ENCODE data around the gene LRP5.
"Not testable (repeated sequence)": the region's sequence is repeated elsewhere in the genome, so short reads cannot be mapped to it uniquely, and the experiment has no call there.

LRP5 gene

DNA sequence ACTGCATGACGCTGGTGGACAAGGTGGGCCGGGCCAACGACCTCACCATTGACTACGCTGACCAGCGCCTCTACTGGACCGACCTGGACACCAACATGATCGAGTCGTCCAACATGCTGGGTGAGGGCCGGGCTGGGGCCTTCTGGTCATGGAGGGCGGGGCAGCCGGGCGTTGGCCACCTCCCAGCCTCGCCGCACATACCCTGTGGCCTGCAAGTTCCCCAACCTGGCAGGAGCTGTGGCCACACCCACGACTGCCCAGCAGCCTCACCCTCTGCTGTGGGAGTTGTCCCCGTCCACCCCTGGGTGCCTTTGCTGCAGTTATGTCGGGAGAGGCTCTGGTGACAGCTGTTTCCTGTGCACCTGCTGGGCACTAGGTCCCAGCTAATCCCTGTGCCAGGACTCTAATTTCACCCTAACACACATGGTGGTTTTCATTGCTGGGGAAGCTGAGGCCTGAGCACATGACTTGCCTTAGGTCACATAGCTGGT is 99.2 kb downstream of the LRP5 start:
- FAIRE-seq = peak; percentile 80
- no peak for DNase-seq (ENCODE audit: insufficient read length, low spot score)

DNA sequence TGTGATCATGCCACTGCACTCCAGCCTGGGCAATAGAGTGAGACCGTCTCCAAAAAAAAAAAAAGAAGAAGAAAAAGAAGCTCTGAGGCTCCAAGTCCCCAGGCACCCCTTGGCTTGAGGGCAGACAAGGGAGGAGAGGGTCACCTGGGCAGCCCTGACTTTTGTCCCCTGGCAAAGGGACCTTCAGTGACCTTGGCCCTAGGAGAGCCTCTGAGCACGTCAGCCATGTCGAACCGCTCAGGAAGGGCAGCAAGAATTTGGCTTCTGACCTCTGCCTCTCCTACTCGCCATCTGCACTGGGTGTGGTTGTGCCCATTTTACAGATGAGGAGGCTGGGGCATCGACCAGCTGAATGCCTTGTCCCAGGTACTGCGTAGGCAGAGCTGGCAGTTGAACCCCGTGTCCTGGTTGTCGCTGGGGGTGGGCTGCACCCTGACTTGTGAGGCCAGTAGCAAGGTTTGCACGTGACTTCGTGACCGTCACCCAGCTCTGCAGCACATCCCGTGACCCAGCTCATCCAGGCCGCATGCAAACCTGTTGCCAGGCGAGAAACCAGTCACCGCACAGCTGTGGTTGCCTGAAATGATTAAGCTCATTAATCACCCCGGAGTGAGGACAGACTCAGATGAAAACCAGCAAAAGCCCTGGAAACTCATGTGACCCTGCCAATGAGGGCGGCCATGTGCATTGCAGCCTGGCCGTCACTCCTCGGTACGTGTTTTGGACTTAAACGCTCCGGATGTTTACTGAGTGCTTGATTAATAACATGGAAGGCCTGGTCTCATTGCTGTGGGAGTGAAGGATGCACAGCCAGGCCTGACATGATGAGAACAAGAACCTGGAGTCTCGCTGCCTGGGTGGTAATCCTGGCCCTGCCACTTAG is 100.4 kb downstream of the LRP5 start:
- no peak for FAIRE-seq
- DNase-seq (ENCODE audit: insufficient read length, low spot score) = no peak

DNA sequence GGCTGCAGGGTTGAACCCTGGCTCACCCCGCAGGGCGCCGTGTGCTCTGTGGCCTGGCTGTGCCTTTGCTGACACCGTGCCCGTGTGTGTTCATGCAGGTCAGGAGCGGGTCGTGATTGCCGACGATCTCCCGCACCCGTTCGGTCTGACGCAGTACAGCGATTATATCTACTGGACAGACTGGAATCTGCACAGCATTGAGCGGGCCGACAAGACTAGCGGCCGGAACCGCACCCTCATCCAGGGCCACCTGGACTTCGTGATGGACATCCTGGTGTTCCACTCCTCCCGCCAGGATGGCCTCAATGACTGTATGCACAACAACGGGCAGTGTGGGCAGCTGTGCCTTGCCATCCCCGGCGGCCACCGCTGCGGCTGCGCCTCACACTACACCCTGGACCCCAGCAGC is 101.2 kb downstream of the LRP5 start:
- FAIRE-seq (peak; percentile 54), DNase-seq (ENCODE audit: insufficient read length, low spot score) (no peak)

DNA sequence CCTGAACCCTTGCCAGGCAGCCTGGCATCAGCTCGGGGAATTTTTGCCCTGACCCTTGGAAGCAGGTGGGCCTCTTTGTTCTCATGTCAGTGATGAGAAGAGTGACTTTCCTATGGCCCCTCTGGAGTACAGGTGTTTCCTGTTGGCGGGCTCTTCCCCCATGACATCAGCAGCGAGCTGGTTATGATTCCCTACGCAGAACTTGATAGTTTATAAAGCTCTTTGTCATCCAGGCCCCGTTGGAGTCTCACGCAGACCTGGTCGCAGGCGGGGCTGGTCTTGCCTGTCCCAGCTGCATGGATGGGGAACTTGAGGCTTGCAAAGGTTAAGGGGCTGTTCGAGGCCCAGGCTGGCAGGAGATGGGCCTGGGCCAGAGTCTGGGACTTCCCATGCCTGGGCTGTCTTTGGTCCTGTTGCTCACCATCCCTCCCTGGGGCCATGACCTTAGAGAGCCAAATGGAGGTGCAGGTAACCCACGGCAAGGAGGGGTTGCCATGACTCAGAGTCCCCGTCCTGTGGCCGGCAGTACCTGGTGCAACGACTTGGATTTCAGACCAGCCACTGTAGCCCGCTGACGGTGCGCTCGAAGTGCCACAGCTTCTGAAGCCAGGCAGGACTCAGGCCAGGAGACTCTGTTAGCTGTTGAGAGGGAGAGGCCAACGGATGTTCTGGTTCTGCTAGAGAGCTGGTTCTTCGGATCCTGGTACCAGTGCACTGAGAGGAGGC is 102.3 kb downstream of the LRP5 start:
- DNase-seq (ENCODE audit: insufficient read length, low spot score) = no peak
- peak; percentile 13 for FAIRE-seq

DNA sequence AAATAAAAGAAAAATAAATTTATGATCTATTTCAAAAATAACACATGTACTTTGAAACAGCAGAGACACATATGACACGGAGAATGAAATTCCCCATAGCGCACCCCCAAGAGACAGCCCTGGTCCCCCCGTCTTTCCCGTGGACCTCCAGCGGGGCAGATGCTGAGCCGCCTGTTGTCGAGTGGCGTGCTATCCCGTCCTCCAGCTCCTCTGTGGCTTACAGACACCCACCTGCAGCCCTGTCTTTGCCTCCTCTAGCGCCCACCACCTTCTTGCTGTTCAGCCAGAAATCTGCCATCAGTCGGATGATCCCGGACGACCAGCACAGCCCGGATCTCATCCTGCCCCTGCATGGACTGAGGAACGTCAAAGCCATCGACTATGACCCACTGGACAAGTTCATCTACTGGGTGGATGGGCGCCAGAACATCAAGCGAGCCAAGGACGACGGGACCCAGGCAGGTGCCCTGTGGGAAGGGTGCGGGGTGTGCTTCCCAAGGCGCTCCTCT is 103.7 kb downstream of the LRP5 start:
- DNase-seq (ENCODE audit: insufficient read length, low spot score) = no peak
- no peak for FAIRE-seq

DNA sequence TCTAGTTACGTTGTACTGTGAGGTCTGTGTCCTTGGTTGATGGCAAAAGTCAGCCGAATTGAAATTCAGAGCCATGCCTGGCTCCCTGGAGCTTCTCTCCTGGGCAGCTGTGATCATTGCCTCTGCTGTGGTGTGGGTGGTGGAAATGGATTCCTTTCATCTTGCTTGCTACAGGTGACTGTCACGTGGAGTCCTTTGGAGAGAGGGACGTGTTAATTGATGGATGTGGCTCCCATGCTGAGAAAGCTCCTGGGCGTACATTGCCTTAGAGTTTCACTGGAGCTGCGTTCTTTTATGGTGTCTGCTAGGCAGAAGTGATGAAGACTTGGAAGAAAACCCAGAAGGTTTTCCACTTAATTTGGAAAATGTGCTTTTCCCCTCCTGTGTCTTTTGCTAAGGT is 106.3 kb downstream of the LRP5 start:
- DNase-seq (ENCODE audit: insufficient read length, low spot score) = no peak
- no peak for FAIRE-seq

DNA sequence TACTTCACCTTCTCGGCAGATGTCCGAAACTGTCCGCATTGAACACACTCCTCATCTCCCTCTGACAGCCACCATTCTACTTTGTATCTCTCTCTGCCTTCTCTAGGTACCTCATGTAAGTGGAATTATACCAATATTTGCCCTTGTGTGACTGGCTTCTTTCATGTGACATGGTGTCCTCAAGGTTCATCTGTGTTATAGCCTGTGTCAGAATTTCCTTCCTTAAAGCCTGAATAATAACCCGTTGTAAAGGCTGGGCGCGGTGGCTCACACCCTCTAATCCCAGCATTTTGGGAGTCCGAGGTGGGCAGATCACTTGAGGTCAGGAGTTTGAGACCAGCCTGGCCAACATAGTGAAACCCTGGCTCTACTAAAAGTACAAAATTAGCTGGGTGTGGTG is 107.8 kb downstream of the LRP5 start:
- peak; percentile 87 for FAIRE-seq
- DNase-seq (ENCODE audit: insufficient read length, low spot score) = no peak

DNA sequence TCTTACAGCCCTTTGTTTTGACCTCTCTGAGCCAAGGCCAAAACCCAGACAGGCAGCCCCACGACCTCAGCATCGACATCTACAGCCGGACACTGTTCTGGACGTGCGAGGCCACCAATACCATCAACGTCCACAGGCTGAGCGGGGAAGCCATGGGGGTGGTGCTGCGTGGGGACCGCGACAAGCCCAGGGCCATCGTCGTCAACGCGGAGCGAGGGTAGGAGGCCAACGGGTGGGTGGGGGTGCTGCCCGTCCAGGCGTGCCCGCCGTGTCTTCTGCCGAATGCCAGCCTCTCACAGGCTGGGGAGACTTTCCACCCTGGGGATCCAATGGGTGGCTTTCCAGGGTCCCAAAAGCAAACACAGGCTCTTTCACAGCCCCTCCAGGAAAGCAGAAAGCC is 111.1 kb downstream of the LRP5 start:
- DNase-seq (ENCODE audit: insufficient read length, low spot score) (no peak), FAIRE-seq (no peak)

DNA sequence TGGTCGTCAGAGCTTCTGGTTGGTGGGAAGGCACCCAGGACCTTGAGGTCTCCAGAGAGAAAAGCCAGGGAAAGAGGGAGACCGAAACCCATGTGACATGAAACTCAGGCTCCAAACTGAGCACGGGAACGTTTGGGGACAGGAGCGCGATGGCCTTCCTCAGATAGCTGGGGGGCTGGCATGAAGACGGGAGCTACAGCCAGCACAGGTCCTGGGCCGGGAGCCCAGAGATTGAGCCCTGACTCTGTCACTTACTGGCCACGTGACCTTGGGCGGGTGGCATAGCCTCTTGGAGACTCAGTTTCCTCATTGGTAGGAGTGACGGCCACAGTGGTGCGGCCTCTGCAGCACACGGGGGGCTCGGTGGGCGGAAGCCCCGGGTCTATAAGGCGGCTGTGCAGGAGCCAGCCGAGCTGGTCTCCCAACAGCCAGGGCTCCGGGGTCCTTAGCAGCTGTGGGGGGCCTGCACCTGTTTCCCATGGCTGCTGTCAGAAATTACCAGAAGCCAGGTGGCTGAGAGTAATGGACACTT is 111.8 kb downstream of the LRP5 start:
- no peak for DNase-seq (ENCODE audit: insufficient read length, low spot score)
- FAIRE-seq = no peak

DNA sequence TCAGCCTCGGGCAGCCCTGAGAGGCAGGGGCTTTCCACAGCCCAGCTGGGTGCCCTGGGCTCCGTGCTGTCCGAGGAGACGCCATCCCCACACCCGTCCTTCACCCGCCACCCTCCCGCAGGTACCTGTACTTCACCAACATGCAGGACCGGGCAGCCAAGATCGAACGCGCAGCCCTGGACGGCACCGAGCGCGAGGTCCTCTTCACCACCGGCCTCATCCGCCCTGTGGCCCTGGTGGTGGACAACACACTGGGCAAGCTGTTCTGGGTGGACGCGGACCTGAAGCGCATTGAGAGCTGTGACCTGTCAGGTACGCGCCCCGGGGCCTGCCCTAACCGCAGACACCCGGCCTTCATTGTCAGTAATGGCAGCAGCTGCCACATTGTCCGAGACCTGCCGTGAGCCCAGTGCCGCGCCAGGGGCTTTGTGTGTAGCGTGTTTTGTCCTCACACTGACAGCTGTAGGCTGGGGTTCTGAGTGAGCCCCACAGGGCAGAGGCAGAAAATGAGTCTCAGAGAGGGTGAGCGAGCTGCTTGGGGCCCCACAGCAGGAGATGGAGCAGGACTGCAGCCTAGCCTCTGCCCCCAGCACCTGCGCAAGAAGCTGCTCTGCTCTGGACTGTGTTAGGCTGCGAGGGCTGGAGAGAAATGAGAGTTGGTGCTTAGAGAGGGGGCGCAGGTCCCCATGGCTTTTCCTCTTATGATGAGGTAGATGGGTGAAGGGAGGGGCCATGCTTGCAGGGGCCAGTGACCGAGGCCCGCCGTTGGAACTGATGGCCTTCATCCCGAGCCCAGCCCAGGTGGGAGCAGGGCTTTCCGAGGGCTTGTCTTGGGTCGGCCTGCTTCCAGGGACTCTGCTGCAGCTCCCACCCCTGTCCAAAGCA is 112.8 kb downstream of the LRP5 start:
- no peak for FAIRE-seq
- DNase-seq (ENCODE audit: insufficient read length, low spot score) = no peak

DNA sequence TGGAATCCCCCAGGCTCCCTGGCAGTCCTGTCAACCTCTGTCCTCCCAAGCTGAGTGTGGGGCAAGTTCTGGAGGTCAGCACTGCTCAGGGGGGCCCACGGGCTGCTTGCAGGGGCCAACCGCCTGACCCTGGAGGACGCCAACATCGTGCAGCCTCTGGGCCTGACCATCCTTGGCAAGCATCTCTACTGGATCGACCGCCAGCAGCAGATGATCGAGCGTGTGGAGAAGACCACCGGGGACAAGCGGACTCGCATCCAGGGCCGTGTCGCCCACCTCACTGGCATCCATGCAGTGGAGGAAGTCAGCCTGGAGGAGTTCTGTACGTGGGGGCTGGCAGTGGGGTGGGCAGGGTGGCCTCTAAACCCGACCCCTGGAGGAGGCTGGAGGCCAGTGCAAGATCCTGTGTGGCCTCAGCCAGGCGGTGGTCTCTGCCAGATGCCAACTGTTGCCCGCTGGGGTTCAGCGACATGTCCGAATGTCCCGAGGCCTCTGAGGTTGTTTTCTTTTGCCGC is 113.5 kb downstream of the LRP5 start:
- FAIRE-seq (peak; percentile 28), DNase-seq (ENCODE audit: insufficient read length, low spot score) (no peak)

DNA sequence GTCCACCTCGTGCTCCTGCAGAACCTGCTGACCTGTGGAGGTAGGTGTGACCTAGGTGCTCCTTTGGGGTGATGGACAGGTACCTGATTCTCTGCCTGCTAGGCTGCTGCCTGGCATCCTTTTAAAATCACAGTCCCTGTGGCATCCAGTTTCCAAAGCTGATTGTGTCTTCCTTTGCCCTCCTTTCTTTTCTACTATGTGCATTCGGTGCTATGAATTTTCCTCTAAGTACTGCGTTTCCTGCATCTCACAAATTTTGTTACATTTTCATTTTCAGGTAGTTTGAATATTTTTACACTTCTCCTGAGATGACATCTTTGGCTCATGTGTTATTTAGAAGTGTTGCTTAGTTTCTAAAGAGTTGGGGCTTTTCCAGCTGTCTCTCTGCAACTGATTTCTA is 117.3 kb downstream of the LRP5 start:
- peak; percentile 23 for FAIRE-seq

DNA sequence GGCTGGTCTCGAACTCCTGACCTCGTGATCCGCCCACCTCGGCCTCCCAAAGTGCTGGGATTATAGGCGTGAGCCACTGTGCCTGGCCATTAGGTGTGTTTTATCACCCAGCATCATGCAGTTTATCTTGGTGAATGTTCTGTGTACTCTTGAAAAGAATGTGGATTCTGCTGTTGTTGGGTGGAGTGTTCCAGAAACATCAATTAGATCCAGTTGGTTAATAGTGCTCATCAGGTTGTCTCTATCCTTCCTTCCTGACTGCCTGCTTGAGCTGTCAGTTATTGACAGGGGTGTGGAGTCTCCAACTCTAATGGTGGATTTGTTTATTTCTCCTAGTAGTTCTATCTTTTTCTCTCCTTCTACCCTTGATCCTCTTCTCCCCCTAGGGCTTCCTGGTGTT is 118.0 kb downstream of the LRP5 start:
- DNase-seq (ENCODE audit: insufficient read length, low spot score) (no peak), FAIRE-seq (peak; percentile 42)

More for the DNA sequence above, 117.3 kb downstream of the LRP5 start:
- DNase-seq (ENCODE audit: insufficient read length, low spot score) = no peak

DNA sequence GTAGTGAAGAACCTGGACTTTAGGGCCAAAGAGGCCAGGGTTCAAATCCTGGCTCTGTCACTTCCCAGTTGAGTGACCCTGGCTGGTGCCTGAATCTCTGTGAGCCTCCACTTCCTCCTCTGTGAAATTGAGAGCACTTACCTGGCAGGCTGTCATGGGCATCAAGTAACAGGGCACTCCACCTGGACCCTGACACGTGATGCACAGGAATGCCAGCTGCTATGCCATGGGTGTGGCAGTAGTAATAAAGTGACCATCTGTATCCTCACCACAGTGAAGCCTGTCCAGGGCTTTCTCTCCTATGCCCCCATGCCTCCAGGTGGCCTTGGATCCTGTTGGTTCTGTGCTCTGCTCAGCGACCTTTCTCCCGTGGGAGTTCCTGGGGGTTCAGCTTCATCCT is 118.4 kb downstream of the LRP5 start:
- FAIRE-seq = peak; percentile 9
- no peak for DNase-seq (ENCODE audit: insufficient read length, low spot score)

DNA sequence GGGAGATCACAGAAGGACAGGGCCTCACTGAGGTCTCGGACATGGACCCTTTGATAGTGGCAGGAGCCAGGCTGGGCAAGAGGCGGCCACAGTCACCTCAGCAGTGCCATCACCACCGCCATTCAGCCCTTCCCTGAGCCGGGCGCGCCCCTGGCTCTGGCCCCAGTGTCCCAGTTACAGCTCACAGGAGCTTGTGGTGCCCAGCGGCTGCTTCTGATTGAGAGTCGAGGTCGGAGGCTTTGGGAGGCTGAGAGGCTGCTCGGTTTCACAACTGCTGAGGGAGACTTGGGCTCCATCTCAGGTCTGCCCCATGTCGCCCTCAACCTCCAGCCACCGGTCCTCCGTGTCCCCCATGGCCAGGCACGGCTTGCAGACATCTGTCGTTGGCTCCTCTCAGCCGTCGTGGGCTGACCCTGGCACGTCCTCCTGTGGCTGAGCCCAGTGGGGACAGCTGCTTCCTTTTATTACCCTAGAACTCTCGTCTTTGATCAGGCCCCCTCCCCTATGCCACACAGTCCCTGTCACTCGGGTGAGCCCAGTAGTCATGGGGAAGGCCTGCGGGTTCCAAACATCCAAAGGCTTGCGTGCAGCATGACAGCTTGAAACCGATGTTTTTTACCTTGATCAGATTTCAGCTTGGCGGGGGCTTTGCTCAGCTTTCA is 119.7 kb downstream of the LRP5 start:
- FAIRE-seq (no peak), DNase-seq (ENCODE audit: insufficient read length, low spot score) (no peak)

DNA sequence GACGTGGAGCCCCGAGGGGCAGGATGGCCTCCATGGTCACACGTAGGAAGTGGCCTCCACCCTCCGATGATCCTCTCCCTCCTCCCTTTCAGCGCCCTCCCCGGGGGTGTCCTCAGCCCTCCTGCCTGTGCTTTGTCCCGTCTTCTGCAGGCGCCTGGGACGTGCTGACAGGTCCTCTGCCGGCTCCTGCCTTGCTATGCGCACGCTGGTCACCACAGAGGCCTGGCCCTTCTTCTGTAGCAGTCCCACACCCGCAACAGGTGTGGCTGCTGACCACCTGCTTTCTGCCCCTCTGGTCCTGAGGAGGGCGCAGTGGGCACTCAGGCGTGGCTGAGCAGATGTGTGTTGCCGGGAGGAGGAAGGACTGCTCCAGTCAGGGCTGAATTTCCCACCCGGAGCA is 120.5 kb downstream of the LRP5 start:
- DNase-seq (ENCODE audit: insufficient read length, low spot score) (no peak), FAIRE-seq (no peak)

DNA sequence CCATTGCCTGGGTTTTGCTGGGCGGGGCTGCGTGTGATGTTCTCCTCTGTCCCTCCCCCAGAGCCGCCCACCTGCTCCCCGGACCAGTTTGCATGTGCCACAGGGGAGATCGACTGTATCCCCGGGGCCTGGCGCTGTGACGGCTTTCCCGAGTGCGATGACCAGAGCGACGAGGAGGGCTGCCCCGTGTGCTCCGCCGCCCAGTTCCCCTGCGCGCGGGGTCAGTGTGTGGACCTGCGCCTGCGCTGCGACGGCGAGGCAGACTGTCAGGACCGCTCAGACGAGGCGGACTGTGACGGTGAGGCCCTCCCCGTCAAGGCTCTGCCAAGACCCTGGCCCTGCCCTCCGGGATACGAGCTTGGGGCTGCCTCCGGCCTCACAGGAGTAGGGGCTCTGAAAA is 121.2 kb downstream of the LRP5 start:
- DNase-seq (ENCODE audit: insufficient read length, low spot score) (no peak), FAIRE-seq (peak; percentile 13)

DNA sequence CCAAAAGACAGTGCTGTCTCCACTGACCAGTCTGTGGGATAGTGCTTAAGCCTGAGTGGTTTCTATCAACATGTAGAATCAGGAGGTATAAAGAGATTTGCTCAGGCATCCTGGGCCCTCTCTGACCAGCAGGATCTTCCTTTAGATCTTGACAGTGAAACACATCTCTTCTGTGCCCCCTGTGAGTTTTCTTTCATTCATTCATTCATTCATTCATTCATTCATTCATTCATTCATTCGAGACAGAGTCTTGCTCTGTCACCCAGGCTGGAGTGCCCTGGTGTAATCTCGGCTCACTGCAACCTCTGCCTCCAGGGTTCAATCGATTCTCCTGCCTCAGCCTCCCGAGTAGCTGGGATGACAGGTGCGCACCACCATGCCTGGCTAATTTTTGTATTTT is 121.8 kb downstream of the LRP5 start:
- DNase-seq (ENCODE audit: insufficient read length, low spot score); FAIRE-seq: not testable (repeated sequence)

DNA sequence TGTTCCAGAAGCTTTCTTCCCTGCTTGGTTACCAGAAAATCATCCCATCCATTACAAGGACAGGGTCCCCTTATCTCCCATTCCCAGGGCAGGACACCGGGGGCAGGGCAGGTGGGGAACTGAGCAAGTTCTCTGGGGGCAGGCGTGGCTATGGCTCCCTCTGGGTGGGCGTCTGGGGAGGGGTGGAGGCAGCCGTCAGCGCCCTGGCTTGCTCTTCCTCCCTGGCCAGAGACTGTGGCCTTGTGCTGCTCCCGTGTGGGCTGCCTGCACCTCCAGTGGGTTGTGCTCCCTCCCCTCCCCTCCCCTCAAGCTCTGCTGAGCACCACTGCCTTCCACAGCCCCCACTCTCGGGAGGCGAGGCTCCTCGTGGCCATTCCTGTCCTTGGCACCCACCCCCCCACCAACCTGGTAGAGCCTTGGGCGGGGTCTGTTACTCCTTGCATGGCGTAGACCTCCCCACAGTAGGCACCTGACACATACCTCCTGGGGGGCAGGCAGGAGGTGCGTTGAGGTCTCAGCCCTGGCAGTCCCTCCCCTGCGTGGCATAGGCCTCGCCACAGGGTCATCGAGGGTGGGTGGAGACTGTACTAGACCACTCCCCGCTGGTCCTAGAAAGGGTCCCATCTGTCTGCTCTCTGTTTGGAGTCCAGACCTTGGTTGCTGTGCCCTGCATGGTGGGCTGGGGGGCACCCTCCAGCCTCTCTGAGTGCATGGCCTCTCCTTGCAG is 123.9 kb downstream of the LRP5 start:
- no peak for DNase-seq (ENCODE audit: insufficient read length, low spot score)
- no peak for FAIRE-seq
